A673 (cell line): ENCODE results near the gene PSG11. TPM values are rescaled to one million over a fixed set of nuclear protein-coding genes. Genes with fewer than 3 reads are reported as not detected.
"Not testable (repeated sequence)": the region's sequence is repeated elsewhere in the genome, so short reads cannot be mapped to it uniquely, and the experiment has no call there.

Experiments
- BruUV-seq: library from RNA; stranded (reverse); fragments of 400-500 nt; replicated peaks from 2 replicates; lab custom pipeline; 2021; lab: Mats Ljungman, UMichigan
- CTCF ChIA-PET: fragments of 300-600 bp; sonication (Branson Sonifier 250); formaldehyde crosslinking; loops from one replicate; lab custom pipeline; 2022; ENCODE audit warnings: antibody characterized with exemption; lab: Charles Lee
- POLR2A ChIA-PET: fragments of 300-600 bp; sonication (Branson Sonifier 250); formaldehyde crosslinking; loops from one replicate; lab custom pipeline; 2022; ENCODE audit warnings: antibody characterized with exemption; ENCODE audit not compliant: low non-redundant PET; lab: Charles Lee
- DNase-seq: peaks from one replicate; pipeline ENCODE4 v3.0.0-alpha.2; 2015; ENCODE audit warnings: low spot score
- H3K27ac ChIP-seq: fragments of 200-600 bp; sonication (generic); 2 replicates; pipeline ENCODE4 v1.5.1; 2016; ENCODE audit warnings: mixed run types, low read depth, mild to moderate bottlenecking, mixed read lengths, antibody characterized with exemption, low read length; ENCODE audit not compliant: poor library complexity, severe bottlenecking
- H3K27me3 ChIP-seq: fragments of 200-600 bp; sonication (generic); replicated peaks from 2 replicates; pipeline ENCODE4 v1.6.1; 2017; ENCODE audit warnings: mixed run types, low read depth, mild to moderate bottlenecking, mixed read lengths, antibody characterized with exemption, low read length; ENCODE audit not compliant: insufficient read depth, poor library complexity
- H3K36me3 ChIP-seq: fragments of 200-600 bp; sonication (generic); 2 replicates; pipeline ENCODE4 v1.6.1; 2016; ENCODE audit warnings: mixed run types, mild to moderate bottlenecking, mixed read lengths, antibody characterized with exemption, low read length; ENCODE audit not compliant: insufficient read depth, poor library complexity, severe bottlenecking
- H3K4me1 ChIP-seq: fragments of 200-600 bp; sonication (generic); 2 replicates; pipeline ENCODE4 v1.6.1; 2017; ENCODE audit warnings: mixed run types, mild to moderate bottlenecking, mixed read lengths, antibody characterized with exemption, low read length; ENCODE audit not compliant: insufficient read depth, poor library complexity, severe bottlenecking
- H3K4me3 ChIP-seq: fragments of 200-600 bp; sonication (generic); 2 replicates; pipeline ENCODE4 v1.5.1; 2016; ENCODE audit warnings: low read depth, mixed run types, mild to moderate bottlenecking, mixed read lengths, low read length; ENCODE audit not compliant: poor library complexity, severe bottlenecking
- H3K9me3 ChIP-seq: fragments of 200-600 bp; sonication (generic); 2 replicates; pipeline ENCODE4 v1.6.1; 2016; ENCODE audit warnings: mixed run types, low read depth, mild to moderate bottlenecking, mixed read lengths, antibody characterized with exemption, low read length; ENCODE audit not compliant: poor library complexity, severe bottlenecking
- EZH2 ChIP-seq: fragments of 200-600 bp; sonication (generic); IDR thresholded peaks from 2 replicates; pipeline ENCODE4 v1.6.1; 2017; ENCODE audit warnings: borderline replicate concordance, low read depth, mild to moderate bottlenecking, mixed read lengths, antibody characterized with exemption, low read length; ENCODE audit not compliant: poor library complexity, severe bottlenecking
- intact Hi-C: fragments of 100-400 bp; cut with micrococcal nuclease; formaldehyde crosslinking; loops from one replicate; pipeline ENCODE4 v1.10.0; 2022; ENCODE audit not compliant: unreplicated experiment
- total RNA-seq: library from RNA; stranded (reverse); gene quantifications from 2 replicates; pipeline ENCODE4 v1.2.3, GENCODE V29; 2021
- TF ChIP-seq, protein P1 (sequence below): fragments of 300-800, 200-600 bp; sonication (generic); conservative IDR thresholded peaks from 2 replicates; pipeline ENCODE4 v1.5.1; 2017; ENCODE audit warnings: low read depth, mild to moderate bottlenecking, antibody characterized with exemption, low read length, moderate library complexity, mixed read lengths

PSG11 gene
- total RNA-seq, 1 experiment from 2014 or later, result not detected

DNA sequence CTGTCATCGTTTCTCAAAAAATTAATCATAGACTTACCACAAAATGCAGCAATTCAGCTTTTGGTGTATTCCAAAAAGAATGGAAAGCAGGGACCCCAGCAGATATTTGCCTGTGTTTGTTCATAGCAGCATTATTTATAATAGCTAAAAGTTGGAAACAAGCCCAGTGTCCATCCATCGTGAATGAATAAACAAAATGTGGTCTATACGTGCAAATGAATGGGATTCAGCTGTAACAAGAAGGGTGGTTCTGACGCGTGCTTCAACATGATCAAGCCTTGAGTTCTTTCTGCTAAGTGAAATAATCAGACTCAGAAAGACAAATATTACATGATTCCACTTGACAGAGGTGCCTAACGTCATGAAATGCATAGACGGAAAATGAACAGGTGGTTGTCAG, 36.4 kb downstream of the PSG11 start:
- Histone ChIP-seq H3K4me3 (no peak overlapping the region), H3K9me3 (no peaks in the 10 kb centered on the region), H3K36me3 (no peaks in the 10 kb centered on the region), H3K27me3 (no peaks in the 10 kb centered on the region), H3K4me1 (no peaks in the 10 kb centered on the region), H3K27ac (no peak overlapping the region)
- POLR2A ChIA-PET, result no interaction called here
- no peak for DNase-seq
- intact Hi-C loops, result no loop called here
- no peak for TF ChIP-seq EZH2
- TF ChIP-seq, protein P1, sequence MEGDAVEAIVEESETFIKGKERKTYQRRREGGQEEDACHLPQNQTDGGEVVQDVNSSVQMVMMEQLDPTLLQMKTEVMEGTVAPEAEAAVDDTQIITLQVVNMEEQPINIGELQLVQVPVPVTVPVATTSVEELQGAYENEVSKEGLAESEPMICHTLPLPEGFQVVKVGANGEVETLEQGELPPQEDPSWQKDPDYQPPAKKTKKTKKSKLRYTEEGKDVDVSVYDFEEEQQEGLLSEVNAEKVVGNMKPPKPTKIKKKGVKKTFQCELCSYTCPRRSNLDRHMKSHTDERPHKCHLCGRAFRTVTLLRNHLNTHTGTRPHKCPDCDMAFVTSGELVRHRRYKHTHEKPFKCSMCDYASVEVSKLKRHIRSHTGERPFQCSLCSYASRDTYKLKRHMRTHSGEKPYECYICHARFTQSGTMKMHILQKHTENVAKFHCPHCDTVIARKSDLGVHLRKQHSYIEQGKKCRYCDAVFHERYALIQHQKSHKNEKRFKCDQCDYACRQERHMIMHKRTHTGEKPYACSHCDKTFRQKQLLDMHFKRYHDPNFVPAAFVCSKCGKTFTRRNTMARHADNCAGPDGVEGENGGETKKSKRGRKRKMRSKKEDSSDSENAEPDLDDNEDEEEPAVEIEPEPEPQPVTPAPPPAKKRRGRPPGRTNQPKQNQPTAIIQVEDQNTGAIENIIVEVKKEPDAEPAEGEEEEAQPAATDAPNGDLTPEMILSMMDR, result no peak
- CTCF ChIA-PET, result no interaction called here
- no TSS peak for BruUV-seq

DNA sequence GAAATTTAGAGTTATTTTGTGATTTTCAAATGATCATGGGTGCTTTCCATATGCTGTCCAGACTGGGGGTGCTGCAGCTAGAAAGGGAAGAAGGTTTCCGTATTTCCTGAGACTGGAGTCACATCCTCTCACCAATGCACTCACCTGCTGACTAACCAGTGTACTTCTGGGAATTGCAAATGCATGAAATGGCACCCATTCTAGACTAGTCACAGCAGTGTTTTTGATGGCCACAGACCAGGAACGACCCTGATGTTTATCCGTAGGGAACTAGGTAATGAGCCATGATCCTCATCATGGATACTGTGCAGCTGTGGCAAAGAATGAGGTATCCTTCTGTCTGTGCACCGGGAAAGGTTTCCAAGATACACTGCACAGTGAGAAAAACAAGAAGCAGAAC, 37.1 kb downstream of the PSG11 start:
- H3K9me3 ChIP-seq, H3K27me3 ChIP-seq, POLR2A ChIA-PET, intact Hi-C loops, H3K27ac ChIP-seq, H3K4me3 ChIP-seq, CTCF ChIA-PET, H3K36me3 ChIP-seq, DNase-seq, H3K4me1 ChIP-seq, BruUV-seq: not testable (repeated sequence)

DNA sequence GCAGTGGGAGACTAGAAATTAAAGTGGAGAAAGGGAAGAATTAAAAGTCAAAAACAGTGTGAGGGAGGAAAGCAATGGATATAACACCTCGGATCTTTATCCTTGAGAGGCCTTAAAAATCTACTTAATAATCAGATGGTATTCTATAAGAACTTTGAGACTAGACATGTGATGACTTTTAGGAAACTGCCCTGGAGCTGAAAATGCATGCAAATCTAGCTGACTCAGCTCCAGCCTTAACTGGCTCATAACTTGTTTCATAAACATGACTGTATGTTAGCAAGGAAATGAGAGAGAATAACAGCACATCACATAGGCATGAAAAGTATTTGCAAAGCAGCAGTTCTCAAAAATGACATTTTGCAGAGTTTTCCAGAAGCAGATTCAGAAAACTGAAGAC, 38.1 kb downstream of the PSG11 start:
- H3K36me3 ChIP-seq, H3K27me3 ChIP-seq, H3K4me3 ChIP-seq, CTCF ChIA-PET, H3K9me3 ChIP-seq, intact Hi-C loops, POLR2A ChIA-PET, BruUV-seq, H3K27ac ChIP-seq, H3K4me1 ChIP-seq, DNase-seq: not testable (repeated sequence)

DNA sequence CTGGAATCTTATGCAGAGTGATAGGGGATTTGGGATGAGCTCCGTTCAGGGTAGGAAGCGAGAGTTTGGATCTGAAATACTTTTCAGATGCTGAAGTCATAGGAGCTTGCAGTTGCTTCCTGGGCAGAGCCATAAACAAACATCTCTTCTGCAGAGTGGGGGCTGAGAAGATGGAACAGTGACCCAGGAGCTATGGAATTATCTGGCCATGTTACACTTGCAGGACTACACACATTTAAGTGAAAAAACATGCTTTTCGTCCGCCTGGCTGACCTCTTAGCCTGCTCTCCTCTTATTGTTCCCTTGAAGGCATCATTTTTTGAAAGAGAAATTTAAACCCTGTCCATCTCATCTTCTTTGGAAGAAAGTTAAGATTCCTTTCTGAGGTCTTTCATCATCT, 40.7 kb downstream of the PSG11 start:
- Histone ChIP-seq H3K27me3 (no peaks in the 10 kb centered on the region), H3K9me3 (no peaks in the 10 kb centered on the region), H3K4me1 (no peaks in the 10 kb centered on the region), H3K36me3 (no peaks in the 10 kb centered on the region), H3K4me3 (no peak overlapping the region), H3K27ac (no peak overlapping the region)
- intact Hi-C loops, result no loop called here
- POLR2A ChIA-PET, result no interaction called here
- CTCF ChIA-PET, result no interaction called here
- TF ChIP-seq, protein P1, result no peak
- no peak for TF ChIP-seq EZH2
- no peak for DNase-seq
- BruUV-seq, result no TSS peak

DNA sequence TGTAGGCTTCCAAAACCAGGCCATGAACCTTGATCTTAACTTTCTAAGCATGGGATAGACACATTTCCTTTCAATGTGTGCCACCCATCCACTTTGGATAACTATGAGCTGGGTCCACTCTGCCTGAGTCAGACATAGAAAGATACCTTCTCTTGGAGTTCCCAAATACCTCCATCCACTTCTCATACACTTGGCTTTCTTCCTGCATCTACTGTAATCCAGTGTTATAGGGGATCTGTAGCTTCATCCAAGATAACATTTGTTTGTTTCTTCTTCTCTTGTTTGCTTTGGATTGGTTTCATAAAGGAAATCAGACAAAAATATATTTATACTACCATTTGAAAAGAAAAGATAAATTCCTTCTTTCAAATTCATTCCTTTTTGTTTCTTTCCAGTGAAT, 44.2 kb downstream of the PSG11 start:
- DNase-seq, H3K36me3 ChIP-seq, CTCF ChIA-PET, POLR2A ChIA-PET, H3K4me1 ChIP-seq, H3K27ac ChIP-seq, BruUV-seq, H3K4me3 ChIP-seq, intact Hi-C loops, H3K9me3 ChIP-seq, H3K27me3 ChIP-seq: not testable (repeated sequence)

DNA sequence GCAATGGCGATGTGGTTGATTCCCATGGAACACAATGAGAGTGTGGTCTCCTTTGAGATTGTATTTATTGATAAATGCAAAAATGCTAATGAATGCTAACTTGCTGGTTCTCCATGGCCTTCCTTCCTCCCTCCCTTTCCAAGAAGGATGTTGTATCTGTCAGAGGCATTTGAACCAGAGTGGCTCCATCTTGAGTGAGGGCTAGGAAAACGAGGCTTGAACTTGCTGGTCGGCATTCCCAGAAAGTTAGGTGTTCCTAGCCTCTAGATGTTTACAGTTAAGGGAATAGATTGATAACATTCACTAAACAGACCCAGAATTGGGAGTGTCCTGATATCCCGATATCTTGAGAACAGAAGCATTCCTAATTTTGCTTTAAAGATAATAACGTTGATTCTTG, 54.8 kb downstream of the PSG11 start:
- H3K4me1 ChIP-seq, H3K9me3 ChIP-seq, H3K27ac ChIP-seq, H3K27me3 ChIP-seq, H3K36me3 ChIP-seq, POLR2A ChIA-PET, CTCF ChIA-PET, BruUV-seq, H3K4me3 ChIP-seq, DNase-seq, intact Hi-C loops: not testable (repeated sequence)
